DOHH2 (cell line): ENCODE measurements around the gene SPSB1.

Source experiments
- EZH2phosphoT487 ChIP-seq: fragments of 200-600 bp; sonication (generic); IDR thresholded peaks from 2 replicates; pipeline ENCODE4 v1.6.1; 2017; ENCODE audit warnings: borderline replicate concordance, mild to moderate bottlenecking, antibody characterized with exemption, low read length, moderate library complexity, mixed read lengths
- TF ChIP-seq, protein P1 (sequence below): fragments of 200-600 bp; sonication (generic); IDR thresholded peaks from one replicate; pipeline ENCODE4 v1.5.1; 2014; ENCODE audit warnings: antibody characterized with exemption, mild to moderate bottlenecking, low read depth, low read length; ENCODE audit not compliant: poor library complexity, severe bottlenecking

DNA sequence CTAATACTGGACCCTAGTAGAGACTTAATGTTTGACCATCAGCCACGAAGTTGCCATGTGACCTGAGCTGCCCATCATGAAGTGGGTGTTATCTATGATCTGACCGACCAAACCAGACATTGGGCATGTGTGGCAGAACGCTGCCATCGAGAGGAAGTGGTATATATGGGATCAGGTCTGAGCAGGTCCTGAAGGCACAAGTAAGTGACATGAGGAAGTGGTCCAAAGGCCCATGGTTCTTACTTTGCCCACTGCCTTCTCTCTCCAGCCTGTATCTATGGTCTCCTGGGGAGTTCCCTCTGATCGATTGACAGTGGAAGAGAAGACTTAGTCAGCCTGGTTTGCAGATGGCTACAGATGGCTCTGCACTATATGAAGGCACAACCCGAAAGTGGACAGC lies 7.9 kb downstream of the SPSB1 start:
- TF ChIP-seq, protein P1, sequence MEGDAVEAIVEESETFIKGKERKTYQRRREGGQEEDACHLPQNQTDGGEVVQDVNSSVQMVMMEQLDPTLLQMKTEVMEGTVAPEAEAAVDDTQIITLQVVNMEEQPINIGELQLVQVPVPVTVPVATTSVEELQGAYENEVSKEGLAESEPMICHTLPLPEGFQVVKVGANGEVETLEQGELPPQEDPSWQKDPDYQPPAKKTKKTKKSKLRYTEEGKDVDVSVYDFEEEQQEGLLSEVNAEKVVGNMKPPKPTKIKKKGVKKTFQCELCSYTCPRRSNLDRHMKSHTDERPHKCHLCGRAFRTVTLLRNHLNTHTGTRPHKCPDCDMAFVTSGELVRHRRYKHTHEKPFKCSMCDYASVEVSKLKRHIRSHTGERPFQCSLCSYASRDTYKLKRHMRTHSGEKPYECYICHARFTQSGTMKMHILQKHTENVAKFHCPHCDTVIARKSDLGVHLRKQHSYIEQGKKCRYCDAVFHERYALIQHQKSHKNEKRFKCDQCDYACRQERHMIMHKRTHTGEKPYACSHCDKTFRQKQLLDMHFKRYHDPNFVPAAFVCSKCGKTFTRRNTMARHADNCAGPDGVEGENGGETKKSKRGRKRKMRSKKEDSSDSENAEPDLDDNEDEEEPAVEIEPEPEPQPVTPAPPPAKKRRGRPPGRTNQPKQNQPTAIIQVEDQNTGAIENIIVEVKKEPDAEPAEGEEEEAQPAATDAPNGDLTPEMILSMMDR, result no peak
- TF ChIP-seq EZH2phosphoT487, result no peak
